T-cell (primary cell): ENCODE measurements around the gene CHST9. TPM values are rescaled to one million over a fixed set of nuclear protein-coding genes. Genes with fewer than 3 reads are reported as not detected.

Experiments used
- ATAC-seq, 4 experiments: fragments of 200-7000 bp in 3 of 4; fragments of 150-1000 bp in 1 of 4; cut with Tn5 transposase; replicated peaks in 1 of 4; 1 replicate in 3 of 4; 2 replicates in 1 of 4; pipeline ENCODE4 v1.10.0; 2021; ENCODE audit warnings: moderate library complexity in 3 of 4, mild to moderate bottlenecking in 2 of 4, moderate number of reproducible peaks in 1 of 4
- CTCF ChIA-PET, 2 donors: fragments of 300-600 bp; sonication (Branson Sonifier 250); formaldehyde crosslinking; loops; one replicate each; lab custom pipeline; 2022; ENCODE audit warnings: antibody characterized with exemption in 2 of 2; lab: Charles Lee
- POLR2A ChIA-PET, 2 donors: fragments of 300-600 bp; sonication (Branson Sonifier 250); formaldehyde crosslinking; loops; one replicate each; lab custom pipeline; 2022; ENCODE audit warnings: antibody characterized with exemption in 2 of 2; lab: Charles Lee
- DNase-seq, 35 experiments: peaks; one replicate each; pipeline versions ENCODE4 v3.0.0 to v3.0.0-alpha.2; 2013 to 2023
- H3K27ac ChIP-seq: one replicate; pipeline ENCODE4 v1.5.1; 2013; ENCODE audit warnings: low read length
- H3K27me3 ChIP-seq, 2 experiments: replicated peaks in 1 of 2; 1 replicate in 1 of 2; 2 replicates in 1 of 2; pipeline versions ENCODE4 v1.6.1 to v1.7.0; 2013; ENCODE audit warnings: low read length in 1 of 2, mixed read lengths in 1 of 2; ENCODE audit not compliant: control insufficient read depth in 2 of 2, insufficient read depth in 2 of 2; ENCODE audit errors: extremely low read depth in 1 of 2
- H3K36me3 ChIP-seq, 2 donors: 1 replicate in 1 of 2; 2 replicates in 1 of 2; pipeline versions ENCODE4 v1.6.1 to v1.7.0; 2013; ENCODE audit warnings: low read length in 1 of 2; ENCODE audit not compliant: control insufficient read depth in 2 of 2, insufficient read depth in 1 of 2; ENCODE audit errors: extremely low read depth in 1 of 2
- H3K4me1 ChIP-seq, 2 experiments: 1 replicate in 1 of 2; 2 replicates in 1 of 2; pipeline versions ENCODE4 v1.6.1 to v1.7.0; 2013; ENCODE audit warnings: low read length in 2 of 2, mixed read lengths in 1 of 2; ENCODE audit not compliant: insufficient read depth in 2 of 2, control insufficient read depth in 1 of 2; ENCODE audit errors: extremely low read depth in 1 of 2
- H3K4me3 ChIP-seq, 2 donors: 1 replicate in 1 of 2; 2 replicates in 1 of 2; pipeline versions ENCODE4 v1.5.1 to v1.7.0; 2013; ENCODE audit warnings: mild to moderate bottlenecking in 2 of 2, low read length in 1 of 2, moderate library complexity in 1 of 2; ENCODE audit not compliant: control insufficient read depth in 1 of 2; ENCODE audit errors: extremely low read depth in 1 of 2
- H3K9me3 ChIP-seq: 2 replicates; pipeline ENCODE4 v1.7.0; 2013
- H3K27ac Mint-ChIP-seq, 2 donors: one replicate each; pipeline ENCODE4 v1.8.0; 2020 to 2021; ENCODE audit warnings: mild to moderate bottlenecking in 2 of 2, mixed read lengths in 2 of 2
- H3K27me3 Mint-ChIP-seq, 2 donors: one replicate each; pipeline ENCODE4 v1.8.0; 2021 to 2022; ENCODE audit warnings: mixed read lengths in 2 of 2
- H3K36me3 Mint-ChIP-seq: one replicate; pipeline ENCODE4 v1.8.0; 2021; ENCODE audit warnings: mixed read lengths
- H3K4me1 Mint-ChIP-seq, 3 donors: one replicate each; pipeline ENCODE4 v1.8.0; 2020 to 2022; ENCODE audit warnings: mixed read lengths in 3 of 3, mild to moderate bottlenecking in 1 of 3
- H3K4me3 Mint-ChIP-seq, 3 donors: one replicate each; pipeline ENCODE4 v1.8.0; 2020 to 2022; ENCODE audit warnings: mild to moderate bottlenecking in 3 of 3, mixed read lengths in 3 of 3, moderate library complexity in 3 of 3
- H3K9me3 Mint-ChIP-seq, 3 donors: one replicate each; pipeline ENCODE4 v1.8.0; 2020 to 2022; ENCODE audit warnings: mixed read lengths in 3 of 3
- WGBS: methylation state at CpG from one replicate; pipeline ENCODE4 v1.1.5; 2013; ENCODE audit warnings: missing lambda C conversion rate; ENCODE audit not compliant: insufficient coverage; 5-methylcytosine and 5-hydroxymethylcytosine counted together
- total RNA-seq, 35 experiments: library from RNA in 6 of 35; stranded (reverse) in 6 of 35; fragments of 120-200 nt in 1 of 35; gene quantifications; one replicate each; pipeline versions ENCODE4 v1.2.1 to v1.2.4 and lab custom pipeline; 2013 to 2026

CHST9 gene
- total RNA-seq, 5 donors from 2014 or later (not counting 1 experiment from before 2014, with no cell fraction given) = not detected

- H3K4me1 Mint-ChIP-seq = no peaks in the 10 kb centered on the region
- POLR2A ChIA-PET = no interaction called here
- Histone ChIP-seq H3K9me3 (no peaks in the 10 kb centered on the region), H3K27ac (no peak overlapping the region), H3K4me1 (no peaks in the 10 kb centered on the region), H3K36me3 (no peaks in the 10 kb centered on the region), H3K27me3 (peaks cover 8 to 16% of the 10 kb centered on the region in 2 experiments), H3K4me3 (no peak overlapping the region)
- no peak overlapping the region for H3K4me3 Mint-ChIP-seq
- H3K27ac Mint-ChIP-seq = no peak overlapping the region
- DNase-seq (no peak), ATAC-seq (no peak)
- no peaks in the 10 kb centered on the region for H3K36me3 Mint-ChIP-seq
- WGBS = 18% methylated on average over 4 of the region's 9 CpGs
- H3K27me3 Mint-ChIP-seq = peaks cover 17% of the 10 kb centered on the region in 2 donors
- peaks cover 0 to 7% (median 0%) of the 10 kb centered on the region in 3 donors for H3K9me3 Mint-ChIP-seq
- CTCF ChIA-PET = no interaction called here
Measured at GRCh38 chr18:26863921-26864497, 321.1 kb downstream of the CHST9 start.

- no peak for DNase-seq
- no peaks in the 10 kb centered on the region for H3K36me3 Mint-ChIP-seq
- no peak overlapping the region for H3K27ac ChIP-seq
- peaks cover 0 to 7% (median 0%) of the 10 kb centered on the region in 3 donors for H3K9me3 Mint-ChIP-seq
- no peak overlapping the region for H3K27ac Mint-ChIP-seq
- peaks cover 8 to 16% of the 10 kb centered on the region in 2 experiments for H3K27me3 ChIP-seq
- no peak overlapping the region for H3K4me3 Mint-ChIP-seq
- ATAC-seq = no peak
- H3K9me3 ChIP-seq = no peaks in the 10 kb centered on the region
- WGBS = 17% methylated on average over 25 of the region's 40 CpGs
- H3K27me3 Mint-ChIP-seq = peaks cover 17% of the 10 kb centered on the region in 2 donors
- no peak overlapping the region for H3K4me3 ChIP-seq
- H3K4me1 ChIP-seq = no peaks in the 10 kb centered on the region
- POLR2A ChIA-PET = no interaction called here
- CTCF ChIA-PET = no interaction called here
- no peaks in the 10 kb centered on the region for H3K36me3 ChIP-seq
- H3K4me1 Mint-ChIP-seq = no peaks in the 10 kb centered on the region
Measured at GRCh38 chr18:26863122-26863879, 321.8 kb downstream of the CHST9 start.

DNA sequence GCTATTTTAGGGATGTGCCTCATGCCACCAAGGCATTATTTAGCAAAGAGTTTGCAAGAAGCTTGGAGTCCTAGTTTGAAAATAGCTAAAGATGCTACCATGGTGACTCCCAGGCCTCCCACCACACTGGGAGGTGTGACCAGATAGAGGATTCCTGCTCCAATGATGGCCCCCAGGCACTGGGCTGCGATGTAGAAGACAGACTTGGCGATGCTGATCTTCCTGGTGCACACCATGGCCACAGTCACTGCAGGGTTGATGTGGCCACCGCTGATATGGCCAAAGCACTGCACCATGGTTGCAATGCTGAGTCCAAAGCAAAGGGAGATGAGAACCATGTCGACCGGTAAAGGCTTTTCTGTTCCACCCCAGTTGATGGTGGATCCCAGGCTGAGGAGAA, 323.0 kb downstream of the CHST9 start:
- Histone ChIP-seq H3K4me3 (no peak overlapping the region), H3K27ac (no peak overlapping the region), H3K9me3 (no peaks in the 10 kb centered on the region), H3K27me3 (peaks cover 6 to 16% of the 10 kb centered on the region in 2 experiments), H3K4me1 (no peaks in the 10 kb centered on the region), H3K36me3 (no peaks in the 10 kb centered on the region)
- POLR2A ChIA-PET = no interaction called here
- Mint-ChIP-seq H3K4me1 (no peaks in the 10 kb centered on the region), H3K27me3 (peaks cover 17% of the 10 kb centered on the region in 2 donors), H3K4me3 (no peak overlapping the region), H3K36me3 (no peaks in the 10 kb centered on the region), H3K9me3 (peaks cover 0 to 4% (median 0%) of the 10 kb centered on the region in 3 donors), H3K27ac (no peak overlapping the region)
- ATAC-seq (no peak), DNase-seq (no peak)
- 85% methylated on average over 5 of the region's 5 CpGs for WGBS
- CTCF ChIA-PET = no interaction called here
